GM19239 (cell line): ENCODE measurements around the gene RGS11.
"Not testable (repeated sequence)": the region's sequence is repeated elsewhere in the genome, so short reads cannot be mapped to it uniquely, and the experiment has no call there.

Source experiments
- DNase-seq: peaks from one replicate; pipeline ENCODE4 v3.0.0; 2011; ENCODE audit warnings: low spot score; ENCODE audit not compliant: insufficient read length
- FAIRE-seq: peaks from 2 replicates; lab custom pipeline; 2011; peaks lifted over from hg19 to GRCh38; lab: Jason Lieb, UNC

RGS11 gene

DNA sequence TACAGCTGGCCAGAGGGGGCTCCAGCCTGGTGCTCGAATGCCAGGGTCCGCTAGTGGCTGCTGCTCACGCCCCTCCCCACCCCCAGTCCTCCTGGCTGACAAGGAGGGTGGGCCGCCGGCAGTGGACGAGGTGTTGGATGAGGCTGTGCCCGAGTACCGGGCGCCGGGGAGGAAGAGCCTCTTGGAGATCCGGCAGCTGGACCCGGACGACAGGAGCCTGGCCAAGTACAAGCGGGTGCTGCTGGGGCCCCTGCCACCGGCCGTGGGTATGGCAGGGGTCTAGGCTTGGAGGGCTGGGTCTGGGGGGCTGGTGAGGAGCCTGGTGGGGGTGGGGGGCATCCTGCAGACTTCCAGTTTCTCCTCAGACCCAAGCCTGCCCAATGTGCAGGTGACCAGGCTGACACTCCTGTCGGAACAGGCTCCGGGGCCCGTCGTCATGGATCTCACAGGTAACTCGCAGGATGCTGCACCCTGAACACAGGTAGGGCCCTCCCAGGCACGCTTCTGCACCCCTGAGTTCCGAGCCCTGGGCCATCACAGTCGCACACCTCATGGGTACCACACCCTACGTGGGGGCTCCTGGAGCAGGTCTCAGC lies 6.0 kb upstream of the RGS11 start:
- FAIRE-seq (no peak), DNase-seq (no peak)

- DNase-seq (no peak), FAIRE-seq (no peak)
Observed at GRCh38 chr16:280991-281659, 5.4 kb upstream of the RGS11 start.

- no peak for FAIRE-seq
Observed at GRCh38 chr16:280552-280951, 4.8 kb upstream of the RGS11 start, which contains the start of gene ARHGDIG. TSS of gene ARHGDIG (plus strand) at chr16:280591. CDS start at chr16:280681, 90 bp downstream.

GRCh38 chr16:280005-280460 lies 4.3 kb upstream of the RGS11 start:
- no peak for DNase-seq
- FAIRE-seq: no peak

More at GRCh38 chr16:280552-280951, 4.8 kb upstream of the RGS11 start, which contains the start of gene ARHGDIG:
- no peak for DNase-seq

DNA sequence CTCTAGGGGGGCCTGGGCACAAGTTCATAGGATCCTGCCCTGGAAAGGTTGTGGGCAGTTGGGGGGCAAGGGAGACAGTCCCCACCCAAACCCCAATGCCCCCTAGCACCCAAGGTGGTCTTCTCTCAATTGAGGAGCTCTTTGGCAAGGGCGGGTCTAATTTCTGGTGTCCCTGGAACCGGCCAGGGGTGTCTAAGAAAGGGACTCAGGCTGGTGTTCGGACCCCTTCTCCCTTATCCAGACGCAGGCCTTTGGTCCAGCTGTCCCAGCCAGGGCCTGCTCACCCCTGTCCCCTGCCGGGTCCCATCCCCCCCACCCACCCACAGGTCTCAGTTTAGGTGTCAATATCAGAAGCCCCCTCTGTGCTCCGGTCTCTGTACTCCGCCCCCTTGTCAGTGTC lies 3.8 kb upstream of the RGS11 start:
- DNase-seq: no peak
- FAIRE-seq: no peak

GRCh38 chr16:278863-279366 lies 3.2 kb upstream of the RGS11 start:
- FAIRE-seq: no peak
- DNase-seq: no peak

DNA sequence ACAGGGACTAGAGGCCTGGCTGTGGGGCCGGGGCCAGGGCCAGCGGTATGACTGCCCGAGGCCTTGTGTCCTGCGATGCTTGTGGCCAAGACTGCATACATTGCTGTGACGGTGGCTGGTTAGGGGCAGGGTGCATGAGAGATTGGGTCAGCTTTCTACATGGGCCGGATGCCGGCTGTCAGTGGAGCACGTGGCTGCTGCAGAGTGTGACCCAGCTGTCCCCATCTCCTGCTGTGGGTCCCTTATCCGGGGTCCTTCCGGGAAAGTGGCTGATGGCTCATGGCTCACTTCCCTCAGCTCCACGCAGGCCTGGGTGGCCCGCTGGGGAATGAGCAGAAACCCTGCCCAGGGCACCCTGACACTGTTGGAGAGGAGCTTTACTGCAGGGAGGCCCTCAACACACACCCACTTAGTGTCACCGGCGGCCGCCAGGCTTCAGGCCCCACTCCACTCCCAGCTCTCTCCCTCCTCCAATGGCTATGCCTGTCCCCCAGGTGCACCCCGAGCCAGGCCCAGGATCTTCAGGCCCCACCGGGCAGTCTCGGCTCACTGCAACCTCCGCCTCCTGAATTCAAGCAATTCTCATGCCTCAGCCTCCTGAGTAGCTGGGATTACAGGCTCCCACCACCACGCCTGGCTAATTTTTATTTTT lies 808 bp upstream of the RGS11 start:
- DNase-seq (no peak), FAIRE-seq (no peak)

DNA sequence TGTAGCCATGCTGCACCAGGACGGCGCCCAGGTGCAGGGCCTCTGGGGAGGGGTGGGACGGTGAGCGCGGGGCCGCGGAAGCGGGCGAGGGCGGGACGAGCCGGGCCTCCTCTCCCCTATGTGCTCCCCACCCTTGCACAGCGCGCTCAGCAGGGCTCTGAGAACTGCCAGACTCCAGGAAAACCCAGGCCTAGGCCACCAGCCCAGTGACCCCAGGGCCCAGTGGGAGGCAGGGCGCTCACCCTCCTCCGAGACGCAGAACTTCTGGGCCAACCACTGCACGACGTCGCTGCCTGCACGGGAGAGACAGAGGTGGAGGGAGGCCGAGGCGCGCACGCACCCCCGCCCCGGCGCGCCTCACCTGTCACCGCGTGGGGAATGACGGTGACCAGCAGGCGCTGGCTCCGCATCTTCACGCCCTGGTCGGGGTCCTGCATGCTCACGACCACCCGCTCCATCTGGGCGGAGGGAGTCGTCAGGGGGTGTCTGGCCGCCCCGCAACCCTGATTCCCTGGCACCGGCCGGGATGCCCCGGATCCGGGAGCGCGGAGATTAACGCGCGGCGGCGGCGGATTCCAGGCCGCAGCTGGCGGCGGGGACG lies 603 bp downstream of the RGS11 start:
- no peak for FAIRE-seq
- DNase-seq: no peak

- DNase-seq: no peak
- no peak for FAIRE-seq
Observed at GRCh38 chr16:273547-274421, 2.0 kb downstream of the RGS11 start.

GRCh38 chr16:272633-273546 lies 2.9 kb downstream of the RGS11 start:
- FAIRE-seq: no peak
- DNase-seq: no peak

DNA sequence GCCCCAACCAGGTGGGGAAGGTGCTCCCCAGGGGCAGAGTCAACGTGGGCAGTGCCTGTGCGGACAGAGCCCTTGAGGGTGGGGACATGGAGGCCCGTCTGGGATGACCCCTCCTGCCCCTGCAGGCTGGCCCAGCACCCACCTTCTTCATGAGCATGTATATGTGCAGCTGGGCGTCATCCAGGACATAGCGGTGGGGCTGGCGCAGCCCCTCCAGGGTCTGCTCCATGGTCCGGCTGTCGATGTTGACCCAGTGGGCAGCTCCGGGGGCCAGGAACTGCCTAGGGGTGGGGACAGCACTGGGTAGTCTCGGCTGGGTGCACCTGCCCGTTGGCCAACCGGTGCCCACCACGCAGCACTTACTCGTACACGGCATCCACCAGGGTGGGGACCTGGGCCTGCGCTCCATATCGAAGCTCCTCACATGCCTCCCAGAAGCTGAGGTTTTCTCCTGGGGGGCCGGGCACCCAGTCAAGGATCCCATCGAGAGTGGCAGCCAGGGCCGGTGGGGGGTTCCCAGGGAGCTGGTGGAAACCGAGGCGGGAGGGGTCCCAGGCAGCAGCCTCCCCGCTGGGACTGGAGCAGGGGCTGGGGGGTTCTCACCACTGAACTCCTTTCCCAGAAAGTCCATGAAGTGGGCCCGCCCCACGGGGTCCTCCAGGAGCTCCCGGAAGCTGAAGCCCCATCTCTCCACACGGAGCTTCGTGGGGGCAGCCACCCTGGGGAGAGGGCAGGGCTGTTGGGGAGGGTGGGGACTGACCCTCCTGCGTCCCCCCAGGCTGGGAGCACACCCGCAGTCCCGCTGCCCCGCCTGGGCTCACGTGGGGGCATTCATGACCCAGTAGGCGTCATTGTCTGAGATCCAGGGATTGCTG lies 5.1 kb downstream of the RGS11 start:
- DNase-seq: no peak
- no peak for FAIRE-seq

DNA sequence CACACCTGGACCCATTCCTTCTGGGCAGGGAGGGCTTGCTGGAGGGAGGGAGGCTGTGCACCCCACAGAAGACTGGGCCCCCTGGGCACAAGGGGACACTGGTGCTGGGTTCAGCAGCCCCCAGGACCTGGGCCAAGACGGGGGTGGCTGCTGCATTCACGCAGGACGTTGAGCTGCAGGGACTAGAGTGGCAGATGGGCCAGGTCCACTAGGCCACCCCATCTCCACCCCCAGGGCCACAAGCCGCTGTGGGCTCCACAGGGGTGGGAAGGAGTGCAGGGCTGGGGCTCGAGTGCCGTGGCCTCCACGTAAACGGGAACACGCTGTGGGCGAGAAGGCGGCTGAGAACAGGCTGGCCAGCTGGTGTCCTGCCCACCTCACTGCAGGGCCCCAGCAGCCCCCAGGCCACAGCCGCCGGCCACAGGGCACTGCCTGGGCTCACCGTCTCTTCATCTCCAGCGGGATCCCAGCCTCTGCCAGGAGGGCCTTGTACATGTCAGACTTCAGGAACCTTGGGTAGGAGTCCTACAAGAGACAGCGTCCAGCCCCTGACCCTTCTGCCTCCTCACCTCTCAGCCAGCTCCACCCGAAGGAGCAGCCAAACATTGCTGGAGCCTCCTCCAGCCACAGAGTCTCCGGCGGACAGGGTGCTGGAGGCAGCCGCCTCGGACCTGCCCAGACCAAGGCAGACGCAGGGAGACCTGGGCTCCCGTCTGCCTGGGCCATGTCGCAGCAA lies 6.5 kb downstream of the RGS11 start:
- FAIRE-seq: no peak
- DNase-seq: no peak

DNA sequence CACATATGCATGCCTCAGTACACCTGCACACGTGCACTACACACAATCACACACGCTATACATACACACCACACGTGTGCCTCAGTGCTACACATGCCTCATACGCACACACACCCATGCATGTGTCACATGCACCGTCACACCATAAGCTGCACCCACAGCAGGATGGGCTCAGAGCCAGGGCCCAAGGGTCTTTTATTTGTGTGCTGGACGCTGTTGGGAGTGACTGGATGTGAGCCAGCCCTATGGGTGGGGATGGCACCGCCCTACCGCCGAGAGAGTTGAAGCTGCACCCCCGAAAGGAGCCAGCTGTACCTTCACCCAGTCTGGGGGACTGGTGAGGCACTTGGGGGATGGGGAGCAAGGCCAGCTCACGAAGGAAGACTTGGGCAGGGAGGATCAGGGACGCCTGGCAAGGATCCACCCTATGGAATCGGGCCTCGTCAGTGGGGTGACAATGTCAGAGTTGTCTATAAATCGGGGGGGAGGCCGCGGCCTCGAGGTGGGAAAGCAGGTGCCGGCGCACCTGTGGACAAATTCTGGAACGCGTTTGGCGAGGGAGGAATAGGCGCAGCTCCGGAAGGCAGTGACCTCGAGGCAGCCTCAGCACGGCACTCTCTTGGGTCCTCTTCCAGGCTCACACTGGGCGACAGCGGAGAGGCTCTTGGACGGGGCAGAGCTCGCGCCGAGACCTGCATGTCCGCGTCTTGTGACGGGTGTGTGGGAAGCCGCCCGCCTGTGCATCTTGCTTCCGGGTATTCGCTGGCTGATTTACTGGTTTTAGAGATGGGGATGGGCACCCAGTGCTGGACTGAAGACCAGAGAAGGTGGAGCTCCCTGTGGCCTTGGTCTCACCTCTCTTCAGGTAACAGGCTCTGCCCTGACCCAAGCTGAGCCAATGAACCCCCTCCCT lies 7.3 kb downstream of the RGS11 start:
- FAIRE-seq: no peak
- DNase-seq: no peak

DNA sequence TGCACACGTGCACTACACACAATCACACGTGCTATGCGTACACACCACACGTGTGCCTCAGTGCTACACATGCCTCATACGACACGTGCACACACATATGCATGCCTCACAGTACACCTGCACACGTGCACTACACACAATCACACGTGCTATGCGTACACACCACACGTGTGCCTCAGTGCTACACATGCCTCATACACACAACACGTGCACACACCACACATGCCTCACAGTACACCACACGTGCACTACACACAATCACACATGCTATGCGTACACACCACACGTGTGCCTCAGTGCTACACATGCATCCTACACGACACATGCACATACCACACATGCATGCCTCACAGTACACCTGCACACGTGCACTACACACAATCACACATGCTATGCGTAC lies 8.2 kb downstream of the RGS11 start:
- not testable (repeated sequence) for DNase-seq, FAIRE-seq

DNA sequence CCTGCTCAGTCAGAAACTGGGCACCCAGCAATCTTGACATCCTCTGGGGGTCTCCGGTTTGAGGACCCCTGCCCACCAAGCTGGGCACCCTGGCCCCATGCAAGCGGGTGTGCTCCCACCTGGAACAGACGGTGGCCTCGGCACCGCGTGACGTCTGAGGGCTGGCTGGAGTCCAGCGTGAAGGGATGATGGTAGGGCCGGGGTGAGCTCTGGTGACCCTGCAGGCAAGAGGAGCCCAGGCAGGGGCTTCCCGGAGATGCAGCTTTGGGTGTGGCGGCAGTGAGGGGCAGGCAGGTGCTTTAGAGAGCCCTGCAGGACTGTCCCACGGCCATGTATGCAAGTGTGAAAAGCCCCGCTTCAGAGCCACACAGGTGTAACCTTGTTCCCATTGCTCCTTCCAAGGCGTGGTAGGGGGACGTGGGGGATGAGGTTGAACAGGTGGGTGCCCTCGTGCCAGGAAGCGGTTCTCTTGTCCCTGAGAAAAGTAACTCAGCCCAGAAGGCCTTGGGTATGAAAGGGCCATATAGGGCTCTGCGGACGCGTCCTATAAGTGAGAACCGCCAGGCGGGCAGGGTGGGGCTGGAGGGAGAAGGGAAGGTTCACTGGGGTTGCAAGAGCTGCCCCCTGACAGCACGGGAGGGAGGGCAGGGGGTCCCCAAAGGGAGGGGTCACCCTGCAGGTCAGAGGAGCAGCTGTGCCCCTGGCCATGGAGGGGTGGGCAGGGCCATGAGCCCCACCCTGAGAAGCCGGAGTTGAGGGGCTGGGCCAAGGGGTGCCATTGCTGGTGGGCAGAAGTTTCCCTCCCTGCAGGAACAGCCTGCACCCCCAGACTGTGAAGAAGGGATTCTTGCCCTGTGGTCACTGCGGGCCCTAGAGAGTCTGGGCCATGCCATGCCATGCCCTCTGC lies 9.2 kb downstream of the RGS11 start:
- DNase-seq (no peak), FAIRE-seq (no peak)
